GM21447 (cell line): Measurements from ENCODE around the gene CD109.
"Not testable (repeated sequence)": the region's sequence is repeated elsewhere in the genome, so short reads cannot be mapped to it uniquely, and the experiment has no call there.

Experiments used
- ATAC-seq: cut with Tn5 transposase; IDR thresholded peaks from one replicate; pipeline ENCODE4 v1.9.1; 2021; ENCODE audit not compliant: unreplicated experiment

Gene CD109

GRCh38 chr6:73683574-73683973 lies 12.4 kb upstream of the CD109 start:
- not testable (repeated sequence) for ATAC-seq

- ATAC-seq: no peak
These were observed 7.7 kb upstream of the CD109 start for GRCh38 chr6:73688351-73688750.

GRCh38 chr6:73690056-73690455 lies 5.9 kb upstream of the CD109 start:
- no peak for ATAC-seq

GRCh38 chr6:73691512-73691911 lies 4.5 kb upstream of the CD109 start:
- ATAC-seq: no peak

- ATAC-seq: no peak
These were observed 1.1 kb upstream of the CD109 start for GRCh38 chr6:73694711-73695411.

GRCh38 chr6:73696966-73697655 lies 1.1 kb downstream of the CD109 start:
- peak; percentile 38 for ATAC-seq

- no peak for ATAC-seq
These were observed 3.9 kb downstream of the CD109 start for GRCh38 chr6:73699676-73700459.

GRCh38 chr6:73702444-73702843 lies 6.4 kb downstream of the CD109 start:
- ATAC-seq: no peak

- ATAC-seq: no peak
These were observed 7.5 kb downstream of the CD109 start for GRCh38 chr6:73703466-73703865.

- no peak for ATAC-seq
These were observed 8.3 kb downstream of the CD109 start for GRCh38 chr6:73704260-73704659.

- ATAC-seq: no peak
These were observed 8.8 kb downstream of the CD109 start for GRCh38 chr6:73704798-73705197.

GRCh38 chr6:73706971-73707370 lies 11.0 kb downstream of the CD109 start:
- no peak for ATAC-seq

GRCh38 chr6:73710470-73710869 lies 14.5 kb downstream of the CD109 start:
- no peak for ATAC-seq

GRCh38 chr6:73710948-73711347 lies 14.9 kb downstream of the CD109 start:
- no peak for ATAC-seq

GRCh38 chr6:73712535-73713173 lies 16.7 kb downstream of the CD109 start:
- no peak for ATAC-seq

GRCh38 chr6:73713426-73714147 lies 17.6 kb downstream of the CD109 start:
- no peak for ATAC-seq

- ATAC-seq: not testable (repeated sequence)
These were observed 19.1 kb downstream of the CD109 start for GRCh38 chr6:73715111-73715508.

- no peak for ATAC-seq
These were observed 23.0 kb downstream of the CD109 start for GRCh38 chr6:73719046-73719445.

- ATAC-seq: peak; percentile 71
These were observed 26.5 kb downstream of the CD109 start for GRCh38 chr6:73722318-73723060.

- ATAC-seq: not testable (repeated sequence)
These were observed 27.5 kb downstream of the CD109 start for GRCh38 chr6:73723480-73723879.
